CD4-positive, alpha-beta T cell treated with Interleukin-4 for 1 hour (primary cell): Measurements from ENCODE around the gene SLC44A5.
"Not testable (repeated sequence)": the region's sequence is repeated elsewhere in the genome, so short reads cannot be mapped to it uniquely, and the experiment has no call there.

Experiments
- DNase-seq, 2 donors: peaks; one replicate each; pipeline ENCODE4 v3.0.0-alpha.2; 2020 to 2022

SLC44A5 gene

GRCh38 chr1:75264112-75264511 lies 346.8 kb downstream of the SLC44A5 start:
- DNase-seq = no peak

- DNase-seq = not testable (repeated sequence)
Measured at GRCh38 chr1:75263616-75264015, 347.3 kb downstream of the SLC44A5 start.

- DNase-seq = not testable (repeated sequence)
Measured at GRCh38 chr1:75261946-75262345, 349.0 kb downstream of the SLC44A5 start.

- no peak for DNase-seq
Measured at GRCh38 chr1:75258351-75258750, 352.6 kb downstream of the SLC44A5 start.

GRCh38 chr1:75257424-75257823 lies 353.5 kb downstream of the SLC44A5 start:
- no peak for DNase-seq

- DNase-seq = not testable (repeated sequence)
Measured at GRCh38 chr1:75250114-75250513, 360.8 kb downstream of the SLC44A5 start.

- DNase-seq = no peak
Measured at GRCh38 chr1:75245239-75245638, 365.7 kb downstream of the SLC44A5 start.

GRCh38 chr1:75243124-75243523 lies 367.8 kb downstream of the SLC44A5 start:
- DNase-seq = no peak

- no peak for DNase-seq
Measured at GRCh38 chr1:75237316-75237715, 373.6 kb downstream of the SLC44A5 start.

GRCh38 chr1:75234562-75234961 lies 376.4 kb downstream of the SLC44A5 start:
- no peak for DNase-seq

GRCh38 chr1:75233302-75233929 lies 377.5 kb downstream of the SLC44A5 start:
- DNase-seq = peak in 1 of 2 donors; percentile 6

- DNase-seq = no peak
Measured at GRCh38 chr1:75220072-75220471, 390.8 kb downstream of the SLC44A5 start.

GRCh38 chr1:75214017-75214416 lies 396.9 kb downstream of the SLC44A5 start:
- no peak for DNase-seq

GRCh38 chr1:75211648-75212047 lies 399.3 kb downstream of the SLC44A5 start:
- no peak for DNase-seq

GRCh38 chr1:75208862-75209261 lies 402.1 kb downstream of the SLC44A5 start:
- no peak for DNase-seq

GRCh38 chr1:75203415-75204277 lies 407.3 kb downstream of the SLC44A5 start:
- no peak for DNase-seq

- no peak for DNase-seq
Measured at GRCh38 chr1:75202751-75203150, 408.2 kb downstream of the SLC44A5 start.

GRCh38 chr1:75198761-75199160 lies 412.2 kb downstream of the SLC44A5 start:
- DNase-seq = no peak

- DNase-seq = no peak
Measured at GRCh38 chr1:75198163-75198562, 412.8 kb downstream of the SLC44A5 start.

GRCh38 chr1:75188892-75189291 lies 422.0 kb downstream of the SLC44A5 start:
- DNase-seq = no peak

GRCh38 chr1:75181214-75181955 lies 429.5 kb downstream of the SLC44A5 start:
- not testable (repeated sequence) for DNase-seq

- no peak for DNase-seq
Measured at GRCh38 chr1:75174031-75174760, 436.7 kb downstream of the SLC44A5 start.

GRCh38 chr1:75172556-75172955 lies 438.4 kb downstream of the SLC44A5 start:
- no peak for DNase-seq
